Esophagus squamous epithelium (tissue), 5 donors: Measurements from ENCODE around the gene AKR1C3. TPM values are rescaled to one million over a fixed set of nuclear protein-coding genes. Genes with fewer than 3 reads are reported as not detected.
A peak's percentile ranks its signal among the peaks of the same experiment; 100 is the strongest.
"Not testable (repeated sequence)": the region's sequence is repeated elsewhere in the genome, so short reads cannot be mapped to it uniquely, and the experiment has no call there.

Experiments
- DNase-seq: peaks from one replicate; lab custom pipeline; 2025; lab: John Stamatoyannopoulos, UW
- H3K27ac ChIP-seq, 4 donors: fragments of 200-600 bp; sonication (generic); one replicate each; pipeline ENCODE4 v1.5.1; 2016 to 2019; ENCODE audit warnings: mild to moderate bottlenecking in 1 of 4
- H3K27me3 ChIP-seq, 4 donors: fragments of 200-600 bp; sonication (generic); 1 replicate in 3 of 4; 2 replicates in 1 of 4; pipeline versions ENCODE4 v1.5.1 to v1.6.0; 2017 to 2021; ENCODE audit warnings: antibody characterized with exemption in 1 of 4
- H3K36me3 ChIP-seq, 3 donors: fragments of 200-600 bp; sonication (generic); one replicate each; pipeline ENCODE4 v1.5.1; 2016 to 2019
- H3K4me1 ChIP-seq, 3 donors: fragments of 200-600 bp; sonication (generic); one replicate each; pipeline ENCODE4 v1.5.1; 2017 to 2019
- H3K4me3 ChIP-seq, 4 donors: fragments of 200-600 bp; sonication (generic); 1 replicate in 3 of 4; 2 replicates in 1 of 4; pipeline ENCODE4 v1.5.1; 2016 to 2019; ENCODE audit warnings: mild to moderate bottlenecking in 2 of 4, moderate library complexity in 1 of 4
- H3K9me3 ChIP-seq, 3 donors: fragments of 200-600 bp; sonication (generic); one replicate each; pipeline ENCODE4 v1.5.1; 2016 to 2019
- POLR2A ChIP-seq, 4 donors: fragments of 450-650 bp; IDR thresholded peaks; one replicate each; pipeline ENCODE4 v1.6.1; 2017; ENCODE audit warnings: antibody characterized with exemption in 4 of 4, mild to moderate bottlenecking in 4 of 4, moderate library complexity in 3 of 4
- WGBS, 2 donors: methylation state at CpG; one replicate each; pipeline ENCODE4 v1.1.5; 2018; 5-methylcytosine and 5-hydroxymethylcytosine counted together
- intact Hi-C: fragments of 100-400 bp; cut with DNase I; formaldehyde crosslinking; loops from one replicate; pipeline ENCODE4 v1.15.0; 2022
- total RNA-seq, 4 donors: library from RNA; depleted of rRNA; stranded (reverse); fragments of >200 nt; gene quantifications; one replicate each; pipeline ENCODE4 v1.1.0, GENCODE V29; 2016
- TF ChIP-seq, protein P1 (sequence below), 6 experiments: fragments of 450-650 bp in 4 of 6; fragments of 200-600 bp in 2 of 6; sonication (generic) in 2 of 6; IDR thresholded peaks; one replicate each; pipeline ENCODE4 v1.5.1; 2016 to 2019; ENCODE audit warnings: antibody characterized with exemption in 6 of 6, mild to moderate bottlenecking in 4 of 6, moderate library complexity in 4 of 6
- donor health status: DM: yes; HTN: yes; CAD: no.

The AKR1C3 gene
- 100 to 1,000 TPM in 2 of 4 donors, 10 to 100 TPM in 2; 45.6 to 149 (median 91.0) TPM for total RNA-seq

- no peak for DNase-seq
- intact Hi-C loops = loop anchor here (5.0 kb wide), 1 partner anchor 242 kb away; no protein-coding TSS in a partner anchor
- 6 to 12% methylated on average over 9 of the region's 9 CpGs for WGBS, 2 donors
- Histone ChIP-seq H3K36me3 (peaks cover 0 to 28% (median 0%) of the 10 kb centered on the region in 3 donors), H3K9me3 (no peaks in the 10 kb centered on the region), H3K4me3 (peak within 1 kb of the TSS; percentile 35 to 70 (median 54)), H3K27ac (peak within 1 kb of the TSS; percentile 69 to 85 (median 81)), H3K27me3 (no peaks in the 10 kb centered on the region), H3K4me1 (peaks cover 0 to 52% (median 6%) of the 10 kb centered on the region in 3 donors)
- TF ChIP-seq, protein P1, sequence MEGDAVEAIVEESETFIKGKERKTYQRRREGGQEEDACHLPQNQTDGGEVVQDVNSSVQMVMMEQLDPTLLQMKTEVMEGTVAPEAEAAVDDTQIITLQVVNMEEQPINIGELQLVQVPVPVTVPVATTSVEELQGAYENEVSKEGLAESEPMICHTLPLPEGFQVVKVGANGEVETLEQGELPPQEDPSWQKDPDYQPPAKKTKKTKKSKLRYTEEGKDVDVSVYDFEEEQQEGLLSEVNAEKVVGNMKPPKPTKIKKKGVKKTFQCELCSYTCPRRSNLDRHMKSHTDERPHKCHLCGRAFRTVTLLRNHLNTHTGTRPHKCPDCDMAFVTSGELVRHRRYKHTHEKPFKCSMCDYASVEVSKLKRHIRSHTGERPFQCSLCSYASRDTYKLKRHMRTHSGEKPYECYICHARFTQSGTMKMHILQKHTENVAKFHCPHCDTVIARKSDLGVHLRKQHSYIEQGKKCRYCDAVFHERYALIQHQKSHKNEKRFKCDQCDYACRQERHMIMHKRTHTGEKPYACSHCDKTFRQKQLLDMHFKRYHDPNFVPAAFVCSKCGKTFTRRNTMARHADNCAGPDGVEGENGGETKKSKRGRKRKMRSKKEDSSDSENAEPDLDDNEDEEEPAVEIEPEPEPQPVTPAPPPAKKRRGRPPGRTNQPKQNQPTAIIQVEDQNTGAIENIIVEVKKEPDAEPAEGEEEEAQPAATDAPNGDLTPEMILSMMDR (IDR thresholded peaks at IDR 0.05) = peak; percentile 50 to 87 (median 70)
- TF ChIP-seq POLR2A (IDR thresholded peaks at IDR 0.05) = peak in 2 of 4 donors; percentile 28 to 29
These were observed at the start of gene AKR1C3 for GRCh38 chr10:5094265-5095205. AKR1C3 (plus strand) TSS chr10:5094414; CDS start chr10:5094445, 31 bp downstream.

GRCh38 chr10:5045095-5045494 is 49.1 kb upstream of the AKR1C3 start:
- no peak for DNase-seq
- Histone ChIP-seq H3K36me3 (no peaks in the 10 kb centered on the region), H3K4me1 (peaks cover 0 to 40% (median 9%) of the 10 kb centered on the region in 3 donors), H3K27ac (no peak overlapping the region), H3K27me3 (no peaks in the 10 kb centered on the region), H3K4me3 (no peak overlapping the region), H3K9me3 (no peaks in the 10 kb centered on the region)
- TF ChIP-seq, protein P1 (IDR thresholded peaks at IDR 0.05) = no peak
- TF ChIP-seq POLR2A (IDR thresholded peaks at IDR 0.05) = no peak
- 76 to 88% methylated on average over 8 to 9 of the region's 9 CpGs for WGBS, 2 donors
- intact Hi-C loops = no loop called here

DNA sequence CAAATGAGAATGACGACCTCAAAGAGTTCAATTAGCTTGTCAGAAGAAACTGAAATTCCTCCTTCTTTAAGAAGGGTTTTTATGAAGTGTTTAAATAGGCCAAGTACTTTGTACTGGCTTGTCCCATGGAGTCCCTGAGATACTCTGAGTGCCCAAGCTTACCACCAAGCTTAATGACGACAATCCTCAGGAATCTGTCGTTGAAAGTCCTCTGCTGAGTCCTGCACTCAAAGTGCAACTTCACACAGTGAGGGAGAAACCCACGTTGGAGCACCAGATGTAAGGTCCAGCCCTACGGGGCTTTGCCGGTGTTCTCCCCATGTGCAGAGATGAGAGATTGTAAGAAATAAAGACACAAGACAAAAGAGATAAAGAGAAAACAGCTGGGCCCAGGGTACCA is 47.8 kb upstream of the AKR1C3 start:
- TF ChIP-seq POLR2A (IDR thresholded peaks at IDR 0.05) = no peak
- TF ChIP-seq, protein P1 (IDR thresholded peaks at IDR 0.05) = no peak
- 83 to 89% methylated on average over 5 to 6 of the region's 6 CpGs for whole genome bisulfite sequencing, 2 donors
- no peak for DNase-seq
- H3K36me3 ChIP-seq = no peaks in the 10 kb centered on the region
- intact Hi-C loops = no loop called here
- no peaks in the 10 kb centered on the region for H3K27me3 ChIP-seq
- H3K27ac ChIP-seq = no peak overlapping the region
- H3K4me3 ChIP-seq = no peak overlapping the region
- H3K4me1 ChIP-seq = peaks cover 0 to 36% (median 7%) of the 10 kb centered on the region in 3 donors
- H3K9me3 ChIP-seq = no peaks in the 10 kb centered on the region

DNA sequence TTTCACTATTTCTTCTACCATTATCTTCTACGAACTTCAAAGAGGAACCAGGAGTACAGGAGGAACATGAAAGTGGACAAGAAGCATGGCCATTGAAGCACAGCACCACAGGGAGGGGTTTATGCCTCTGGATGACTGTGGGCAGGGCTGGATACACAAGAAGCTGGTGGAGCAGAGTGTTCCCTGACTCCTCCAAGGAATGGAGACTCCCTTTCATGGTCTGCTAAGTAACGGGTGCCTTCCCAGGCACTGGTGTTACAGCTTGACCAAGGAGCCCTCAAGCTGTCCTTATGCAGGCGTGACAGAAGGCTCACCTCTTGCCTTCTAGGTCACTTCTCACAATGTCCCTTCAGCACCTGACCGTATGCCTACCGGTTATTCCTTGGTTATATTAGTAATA is 47.2 kb upstream of the AKR1C3 start:
- H3K9me3 ChIP-seq, H3K36me3 ChIP-seq, DNase-seq, H3K27me3 ChIP-seq, intact Hi-C loops, H3K27ac ChIP-seq, H3K4me3 ChIP-seq: not testable (repeated sequence)
- peaks cover 0 to 29% (median 3%) of the 10 kb centered on the region in 3 donors for H3K4me1 ChIP-seq
- WGBS, 2 donors = 84 to 92% methylated on average over 5 of the region's 5 CpGs

GRCh38 chr10:5047912-5048628 is 46.1 kb upstream of the AKR1C3 start:
- Histone ChIP-seq H3K4me3 (no peak overlapping the region), H3K36me3 (no peaks in the 10 kb centered on the region), H3K4me1 (peaks cover 0 to 24% (median 3%) of the 10 kb centered on the region in 3 donors), H3K27ac (no peak overlapping the region), H3K27me3 (no peaks in the 10 kb centered on the region), H3K9me3 (no peaks in the 10 kb centered on the region)
- no peak for DNase-seq
- intact Hi-C loops = no loop called here
- WGBS, 2 donors = 70 to 80% methylated on average over 1 of the region's 1 CpG
- no peak for TF ChIP-seq POLR2A (IDR thresholded peaks at IDR 0.05)
- TF ChIP-seq, protein P1 (IDR thresholded peaks at IDR 0.05) = no peak

DNA sequence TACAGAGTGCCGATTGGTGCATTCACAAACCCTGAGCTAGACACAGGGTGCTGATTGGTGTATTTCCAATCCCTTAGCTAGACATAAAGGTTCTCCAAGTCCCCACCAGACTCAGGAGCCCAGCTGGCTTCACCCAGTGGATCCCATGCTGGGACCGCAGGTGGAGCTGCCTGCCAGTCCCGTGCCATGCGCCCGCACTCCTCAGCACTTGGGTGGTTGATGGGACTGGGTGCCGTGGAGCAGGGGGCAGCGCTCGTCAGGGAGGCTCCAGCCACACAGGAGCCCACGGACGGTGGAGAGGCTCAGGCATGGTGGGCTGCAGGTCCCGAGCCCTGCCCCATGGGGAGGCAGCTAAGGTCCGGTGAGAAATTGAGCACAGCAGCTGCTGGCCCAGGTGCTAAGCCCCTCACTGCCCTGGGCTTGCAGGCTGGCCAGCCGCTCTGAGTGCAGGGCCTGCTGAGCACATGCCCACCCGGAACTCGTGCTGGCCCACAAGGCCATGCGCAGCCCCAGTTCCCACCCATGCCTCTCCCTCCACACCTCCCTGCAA is 41.2 kb upstream of the AKR1C3 start:
- intact Hi-C loops, H3K9me3 ChIP-seq, H3K4me3 ChIP-seq, H3K27me3 ChIP-seq, H3K36me3 ChIP-seq, DNase-seq: not testable (repeated sequence)
- 95 to 100% methylated on average over 1 to 4 of the region's 16 CpGs for WGBS, 2 donors
- Histone ChIP-seq H3K4me1 (peaks cover 0 to 27% (median 5%) of the 10 kb centered on the region in 3 donors), H3K27ac (peak overlapping the region in 3 of 4 donors; percentile 62 to 70 (median 69))

- WGBS, 2 donors = 76 to 86% methylated on average over 2 of the region's 2 CpGs
- H3K9me3 ChIP-seq, H3K36me3 ChIP-seq, intact Hi-C loops, H3K4me3 ChIP-seq, H3K27ac ChIP-seq, H3K27me3 ChIP-seq, DNase-seq: not testable (repeated sequence)
- H3K4me1 ChIP-seq = peaks cover 0 to 20% (median 5%) of the 10 kb centered on the region in 3 donors
These were observed 39.4 kb upstream of the AKR1C3 start for GRCh38 chr10:5054831-5055230.

DNA sequence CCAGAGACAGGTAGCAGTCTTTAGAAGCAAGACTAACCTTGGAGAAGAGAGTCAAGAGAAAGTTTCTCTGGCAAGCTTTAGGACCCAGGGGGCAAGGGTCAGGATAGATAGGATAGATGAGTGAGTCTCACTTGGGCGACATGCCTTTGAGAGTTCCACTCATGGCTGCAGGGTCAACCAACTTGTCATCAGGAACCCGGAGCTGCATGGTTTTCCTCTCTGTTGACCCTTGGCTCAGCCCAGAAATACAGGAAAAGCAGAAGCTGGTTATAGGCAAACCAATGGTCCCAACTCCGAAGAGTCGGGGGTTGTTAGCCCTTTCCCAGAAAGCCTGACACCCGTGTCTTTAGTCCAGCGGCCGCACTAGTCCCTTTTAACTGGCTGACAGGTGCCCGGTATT is 34.9 kb upstream of the AKR1C3 start:
- H3K27ac ChIP-seq, H3K36me3 ChIP-seq, H3K27me3 ChIP-seq, intact Hi-C loops, DNase-seq, H3K4me1 ChIP-seq, H3K4me3 ChIP-seq, H3K9me3 ChIP-seq: not testable (repeated sequence)
- WGBS, 2 donors = 83 to 87% methylated on average over 8 of the region's 8 CpGs
